Measurements from ENCODE around the gene MYO10. TPM values are rescaled to one million over a fixed set of nuclear protein-coding genes. Genes with fewer than 3 reads are reported as not detected.

The MYO10 gene
- total and polyA plus RNA-seq, 2 of the 8 experiments (the other 6 are each of a cell fraction or from before 2014, with no cell fraction given): 21.5 to 107 TPM

- POLR2A ChIA-PET (ENCODE audit: partially characterized antibody): no interaction called here
- 90% methylated on average over 3 of the region's 3 CpGs; no CpG with 5 or more reads in 1 of the 2 experiments for WGBS, 2 experiments (ENCODE audit: extremely low coverage in 1 of 2, insufficient coverage in 1 of 2, insufficient read length in 1 of 2, insufficient replicate concordance in 2 of 2, low coverage in 1 of 2, low lambda C conversion rate in 2 of 2, missing lambda C conversion rate in 1 of 2)
- no peak overlapping the region for H2BK120ac ChIP-seq (replicated peaks; ENCODE audit: low read depth, low read length)
- no peak overlapping the region for H3K4ac ChIP-seq (replicated peaks; ENCODE audit: insufficient read length, low read depth, low read length)
- H4K91ac ChIP-seq (replicated peaks; ENCODE audit: insufficient read length, low read length): no peak overlapping the region
- CTCF ChIA-PET (ENCODE audit: partially characterized antibody): interaction anchor here (0.7 kb wide), 2 partner anchors 137 to 1029 kb away, joined by 3 read pairs; no protein-coding TSS in a partner anchor
- no peak overlapping the region for H2BK20ac ChIP-seq (ENCODE audit: low read length)
- no peak overlapping the region for H2BK15ac ChIP-seq (ENCODE audit: low read length)
- DNase-seq (ENCODE audit: low read depth in 1 of 2, low spot score in 2 of 2): no peak
- H3K9ac ChIP-seq (replicated peaks in 1 of 4; ENCODE audit: extremely low read depth in 1 of 4, low read depth in 3 of 4, low read length in 3 of 4): no peak overlapping the region
- peaks cover 5% of the 10 kb centered on the region; the same call in 1 of the 2 replicates for H3K23me2 ChIP-seq (ENCODE audit: low read depth, low read length)
- no peak overlapping the region for H4K5ac ChIP-seq (ENCODE audit: insufficient read length, low read depth, low read length)
- H3K4me1 ChIP-seq (replicated peaks in 1 of 4; ENCODE audit: control insufficient read depth in 3 of 4, insufficient read depth in 4 of 4, low read length in 3 of 4): peaks cover 0 to 3% (median 1%) of the 10 kb centered on the region in 4 experiments; a peak in 2 of 7 replicates
- H2BK12ac ChIP-seq (ENCODE audit: low read depth, low read length): no peak overlapping the region
- no peak overlapping the region for H4K8ac ChIP-seq (ENCODE audit: extremely low read depth, insufficient read depth, low read length)
- no peak overlapping the region for H2AFZ ChIP-seq (ENCODE audit: low read length)
- no peaks in the 10 kb centered on the region for H3K36me3 ChIP-seq (ENCODE audit: control insufficient read depth in 2 of 4, insufficient read depth in 4 of 4, low read length in 3 of 4)
- no peaks in the 10 kb centered on the region for H3K27me3 ChIP-seq (replicated peaks in 1 of 4; ENCODE audit: control insufficient read depth in 3 of 4, extremely low read depth in 1 of 4, insufficient read depth in 3 of 4, low read length in 3 of 4)
- no peak for FAIRE-seq
- no peaks in the 10 kb centered on the region for H4K20me1 ChIP-seq (replicated peaks in 1 of 2; ENCODE audit: control insufficient read depth in 1 of 2, insufficient read depth in 2 of 2, low read length in 2 of 2)
- H3K4me3 ChIP-seq (ENCODE audit: extremely low read depth in 1 of 4, insufficient read depth in 2 of 4, low read depth in 3 of 4, low read length in 4 of 4): no peak overlapping the region
- no peaks in the 10 kb centered on the region for H3K79me1 ChIP-seq (ENCODE audit: low read depth, low read length)
- H2BK5ac ChIP-seq (ENCODE audit: low read depth, low read length): no peak overlapping the region
- 0 out of 2 replicates have a peak overlapping the region, but pooled peaks have one; percentile 65 for H2AK5ac ChIP-seq (ENCODE audit: low read depth, low read length)
- H3K18ac ChIP-seq (ENCODE audit: extremely low read depth, low read length): no peak overlapping the region
- H3K27ac ChIP-seq (ENCODE audit: low read depth, low read length): no peak overlapping the region
- H3K9me3 ChIP-seq (ENCODE audit: insufficient read depth in 2 of 2, low read depth in 1 of 2, low read length in 1 of 2): no peaks in the 10 kb centered on the region
- H3K23ac ChIP-seq (ENCODE audit: insufficient read length): no peak overlapping the region
- no peaks in the 10 kb centered on the region for H3K79me2 ChIP-seq (ENCODE audit: control insufficient read depth in 1 of 2, insufficient read depth in 2 of 2, low read length in 2 of 2)
- H3K56ac ChIP-seq (replicated peaks; ENCODE audit: insufficient read length, low read depth, low read length): no peak overlapping the region
- no peak overlapping the region for H3K14ac ChIP-seq (ENCODE audit: insufficient read length)
- no peak overlapping the region for H3K4me2 ChIP-seq (ENCODE audit: insufficient read depth in 1 of 2, low read depth in 2 of 2, low read length in 2 of 2)
- TF ChIP-seq RFX5 (IDR thresholded peaks at IDR 0.05; ENCODE audit: borderline replicate concordance, low read depth, low read length): no peak
- no peak for TF ChIP-seq RXRA (IDR thresholded peaks at IDR 0.05; ENCODE audit: insufficient read depth, low read depth, low read length)
- no peak for TF ChIP-seq E2F6 (IDR thresholded peaks at IDR 0.05)
- no peak for TF ChIP-seq TAF1 (IDR thresholded peaks at IDR 0.05; ENCODE audit: low read depth, low read length)
- no peak for TF ChIP-seq KDM4A (IDR thresholded peaks at IDR 0.05; ENCODE audit: low read depth, low read length, severe bottlenecking)
- no peak for TF ChIP-seq FOSL1 (IDR thresholded peaks at IDR 0.05; ENCODE audit: insufficient read depth, low read depth, low read length)
- no peak for TF ChIP-seq SUZ12 (IDR thresholded peaks at IDR 0.05; ENCODE audit: low read length)
- no peak for TF ChIP-seq HDAC2 (IDR thresholded peaks at IDR 0.05; ENCODE audit: borderline replicate concordance in 1 of 2, low read depth in 2 of 2, low read length in 2 of 2)
- no peak for TF ChIP-seq ATF2 (IDR thresholded peaks at IDR 0.05; ENCODE audit: low read length)
- no peak for TF ChIP-seq KDM5A (IDR thresholded peaks at IDR 0.05; ENCODE audit: low read length)
- no peak for TF ChIP-seq RNF2 (IDR thresholded peaks at IDR 0.05; ENCODE audit: borderline replicate concordance, low read depth, low read length, missing control alignments, poor library complexity, severe bottlenecking)
Measured at GRCh38 chr5:16628376-16628775, 307.7 kb downstream of the MYO10 start.
